ENCODE data around the gene SNF8. TPM values are rescaled to one million over a fixed set of nuclear protein-coding genes. Genes with fewer than 3 reads are reported as not detected.

SNF8 gene
- total RNA-seq, 1 experiment from 2014 or later: 136 TPM

GRCh38 chr17:48973806-48974205, 29.2 kb upstream of the SNF8 start:
- no peak for DNase-seq (ENCODE audit: low spot score)
- CTCF ChIA-PET: interaction anchor here (0.6 to 2.5 kb wide), 7 partner anchors 14 to 264 kb away, joined by 3 to 9 read pairs (median 6); no protein-coding TSS in a partner anchor
- TF ChIP-seq GABPB1 (CRISPR knock-in tag; IDR thresholded peaks at IDR 0.05): no peak
- TF ChIP-seq ZNF232 (CRISPR knock-in tag; IDR thresholded peaks at IDR 0.05): no peak
- no peak for TF ChIP-seq FOXK1 (CRISPR knock-in tag; IDR thresholded peaks at IDR 0.05)
- no peak for TF ChIP-seq AFF4 (CRISPR knock-in tag; IDR thresholded peaks at IDR 0.05; ENCODE audit: borderline replicate concordance)
- TF ChIP-seq ZNF396 (CRISPR knock-in tag; IDR thresholded peaks at IDR 0.05; ENCODE audit: borderline replicate concordance): no peak
- no peak for TF ChIP-seq ERG (CRISPR knock-in tag; IDR thresholded peaks at IDR 0.05)
- TF ChIP-seq PRRX2 (CRISPR knock-in tag; IDR thresholded peaks at IDR 0.05): no peak
- no peak for TF ChIP-seq ATF3 (CRISPR knock-in tag; conservative IDR thresholded peaks at IDR 0.05)
- TF ChIP-seq MXD4 (CRISPR knock-in tag; IDR thresholded peaks at IDR 0.05; ENCODE audit: borderline replicate concordance): no peak
- TF ChIP-seq ETV6 (CRISPR knock-in tag; IDR thresholded peaks at IDR 0.05): no peak
- no peak for TF ChIP-seq FOXP1 (CRISPR knock-in tag; IDR thresholded peaks at IDR 0.05; ENCODE audit: borderline replicate concordance)
- no peak for TF ChIP-seq ZSCAN18 (CRISPR knock-in tag; IDR thresholded peaks at IDR 0.05)
- no peak for TF ChIP-seq ZNF317 (CRISPR knock-in tag; IDR thresholded peaks at IDR 0.05; ENCODE audit: borderline replicate concordance, low read depth)
- no peak for TF ChIP-seq STAT6 (CRISPR knock-in tag; conservative IDR thresholded peaks at IDR 0.05; ENCODE audit: low read depth)
- no peak for TF ChIP-seq RELA (CRISPR knock-in tag; IDR thresholded peaks at IDR 0.05; ENCODE audit: borderline replicate concordance)
- no peak for TF ChIP-seq NR3C1 (CRISPR knock-in tag; conservative IDR thresholded peaks at IDR 0.05; ENCODE audit: low read depth)
- no peak for TF ChIP-seq CREB1 (CRISPR knock-in tag; IDR thresholded peaks at IDR 0.05)
- TF ChIP-seq OVOL2 (CRISPR knock-in tag; IDR thresholded peaks at IDR 0.05; ENCODE audit: borderline replicate concordance): no peak
- TF ChIP-seq TEAD1 (CRISPR knock-in tag; IDR thresholded peaks at IDR 0.05): no peak
- TF ChIP-seq AR (CRISPR knock-in tag; IDR thresholded peaks at IDR 0.05): no peak
- H3K27me3 Mint-ChIP-seq (ENCODE audit: low read depth): peaks cover 8% of the 10 kb centered on the region
- no peaks in the 10 kb centered on the region for H3K36me3 Mint-ChIP-seq
- POLR2A ChIA-PET: interaction anchor here (1.6 kb wide), 1 partner anchor 23 kb away, joined by 7 read pairs; no protein-coding TSS in a partner anchor
- H3K4me1 Mint-ChIP-seq: peaks cover 26% of the 10 kb centered on the region
- no peaks in the 10 kb centered on the region for H3K9me3 Mint-ChIP-seq
- no peak overlapping the region for H3K4me3 Mint-ChIP-seq
- no peak overlapping the region for H3K27ac Mint-ChIP-seq
- no peak for ATAC-seq
